Right lobe of liver (tissue), 6 donors: Measurements from ENCODE around the gene PCCA. TPM values are rescaled to one million over a fixed set of nuclear protein-coding genes. Genes with fewer than 3 reads are reported as not detected.

Experiments used
- ATAC-seq, 4 donors: fragments of 200-7000 bp; cut with Tn5 transposase; one replicate each; pipeline ENCODE4 v1.9.1; 2020; ENCODE audit warnings: mild to moderate bottlenecking in 4 of 4, moderate library complexity in 4 of 4
- DNase-seq, 3 donors: peaks; one replicate each; pipeline ENCODE4 v3.0.0-alpha.2; 2020
- H3K27ac ChIP-seq, 3 donors: fragments of 200-600 bp; one replicate each; pipeline ENCODE4 v1.8.0; 2022
- H3K27me3 ChIP-seq, 2 donors: fragments of 200-600 bp; one replicate each; pipeline ENCODE4 v1.8.0; 2022
- H3K36me3 ChIP-seq, 4 donors: fragments of 200-600 bp; sonication (generic) in 1 of 4; one replicate each; pipeline versions ENCODE4 v1.5.1 to v1.8.0; 2017 to 2022; ENCODE audit warnings: control low read depth in 1 of 4
- H3K4me1 ChIP-seq, 4 donors: fragments of 200-600 bp; sonication (generic) in 1 of 4; one replicate each; pipeline versions ENCODE4 v1.5.1 to v1.8.0; 2017 to 2022; ENCODE audit warnings: control low read depth in 1 of 4
- H3K4me3 ChIP-seq, 3 donors: fragments of 200-600 bp; one replicate each; pipeline ENCODE4 v1.8.0; 2022
- H3K9me3 ChIP-seq, 4 donors: fragments of 200-600 bp; sonication (generic) in 1 of 4; one replicate each; pipeline versions ENCODE4 v1.5.1 to v1.8.0; 2017 to 2022; ENCODE audit warnings: control low read depth in 1 of 4
- POLR2A ChIP-seq: fragments of 450-650 bp; IDR thresholded peaks from one replicate; pipeline ENCODE4 v1.6.1; 2017; ENCODE audit warnings: antibody characterized with exemption, mild to moderate bottlenecking
- WGBS: methylation state at CpG from one replicate; pipeline ENCODE4 v1.1.6; 2018; ENCODE audit warnings: low coverage, low lambda C conversion rate; ENCODE audit not compliant: insufficient coverage; ENCODE audit errors: missing lambda C conversion rate; 5-methylcytosine and 5-hydroxymethylcytosine counted together
- intact Hi-C, 2 donors: fragments of 100-400 bp; cut with DNase I; formaldehyde crosslinking; loops; one replicate each; pipeline versions ENCODE4 v1.11.2 to v1.14.1; 2022
- total RNA-seq, 6 experiments: library from RNA; depleted of rRNA in 2 of 6; stranded (reverse); fragments of >200 nt in 2 of 6; fragmentation: NEBNext Ultra II Directional in 3 of 6; extraction: Animal tissue kit (Norgen Biotek cat#: 25700) in 3 of 6; gene quantifications; one replicate each; pipeline versions ENCODE4 v1.1.0 to v1.2.4, GENCODE V29; 2016 to 2023
- TF ChIP-seq, protein P1 (sequence below), 4 donors: fragments of 200-600 bp in 3 of 4; fragments of 450-650 bp in 1 of 4; IDR thresholded peaks; one replicate each; pipeline versions ENCODE4 v1.5.1 to v1.8.0; 2016 to 2022; ENCODE audit warnings: antibody characterized with exemption in 4 of 4, mild to moderate bottlenecking in 2 of 4
- donor health status: DM: no; HTN: yes; CAD: no.
- donor health status: DM: no; HTN: no; CAD: no.
- donor health status: DM: no; HTN: no; CAD: no.
- donor health status: DM: no; HTN: yes; CAD: no.
- donor health status: DM: no; HTN: yes; CAD: no.

The PCCA gene
- total RNA-seq, 6 experiments from 2014 or later: 58.2 to 161 (median 85.2) TPM

DNA sequence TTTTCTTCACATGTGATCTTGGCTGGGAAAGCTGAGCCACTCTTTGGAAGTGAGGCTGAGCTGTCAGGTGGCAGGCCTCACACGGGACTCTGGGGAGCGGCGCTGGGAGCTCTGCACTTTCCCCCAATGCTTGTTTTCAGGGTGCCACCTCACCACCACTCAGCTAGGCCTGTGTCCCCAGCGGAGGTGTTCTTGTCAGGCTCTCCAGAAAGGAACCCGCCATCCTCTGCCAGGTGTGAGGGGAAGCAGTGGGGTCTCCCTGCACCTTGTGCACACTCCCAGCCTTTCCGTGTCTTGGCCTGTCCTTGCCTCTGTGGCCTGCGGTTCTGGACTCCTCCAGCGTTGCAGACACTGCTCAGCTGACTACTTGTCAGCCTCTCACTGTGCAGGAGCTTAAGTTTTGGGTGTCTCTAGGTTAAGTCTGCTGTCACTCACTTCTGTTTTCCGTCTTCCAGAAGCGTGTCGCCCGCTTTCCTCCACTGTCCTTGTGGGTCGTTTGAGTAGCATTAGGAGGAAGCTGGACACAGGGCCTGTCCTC, 447.8 kb downstream of the PCCA start:
- no peak for TF ChIP-seq POLR2A
- TF ChIP-seq, protein P1, sequence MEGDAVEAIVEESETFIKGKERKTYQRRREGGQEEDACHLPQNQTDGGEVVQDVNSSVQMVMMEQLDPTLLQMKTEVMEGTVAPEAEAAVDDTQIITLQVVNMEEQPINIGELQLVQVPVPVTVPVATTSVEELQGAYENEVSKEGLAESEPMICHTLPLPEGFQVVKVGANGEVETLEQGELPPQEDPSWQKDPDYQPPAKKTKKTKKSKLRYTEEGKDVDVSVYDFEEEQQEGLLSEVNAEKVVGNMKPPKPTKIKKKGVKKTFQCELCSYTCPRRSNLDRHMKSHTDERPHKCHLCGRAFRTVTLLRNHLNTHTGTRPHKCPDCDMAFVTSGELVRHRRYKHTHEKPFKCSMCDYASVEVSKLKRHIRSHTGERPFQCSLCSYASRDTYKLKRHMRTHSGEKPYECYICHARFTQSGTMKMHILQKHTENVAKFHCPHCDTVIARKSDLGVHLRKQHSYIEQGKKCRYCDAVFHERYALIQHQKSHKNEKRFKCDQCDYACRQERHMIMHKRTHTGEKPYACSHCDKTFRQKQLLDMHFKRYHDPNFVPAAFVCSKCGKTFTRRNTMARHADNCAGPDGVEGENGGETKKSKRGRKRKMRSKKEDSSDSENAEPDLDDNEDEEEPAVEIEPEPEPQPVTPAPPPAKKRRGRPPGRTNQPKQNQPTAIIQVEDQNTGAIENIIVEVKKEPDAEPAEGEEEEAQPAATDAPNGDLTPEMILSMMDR (IDR thresholded peaks at IDR 0.05): no peak
- WGBS: 87% methylated on average over 11 of the region's 13 CpGs
- ATAC-seq (no peak), DNase-seq (peak in 1 of 3 donors; percentile 42)
- Histone ChIP-seq H3K9me3 (no peaks in the 10 kb centered on the region), H3K27ac (no peak overlapping the region), H3K4me3 (no peak overlapping the region), H3K36me3 (no peaks in the 10 kb centered on the region), H3K27me3 (no peaks in the 10 kb centered on the region), H3K4me1 (peaks cover 0 to 17% (median 8%) of the 10 kb centered on the region in 4 donors)
- intact Hi-C loops: no loop called here

DNA sequence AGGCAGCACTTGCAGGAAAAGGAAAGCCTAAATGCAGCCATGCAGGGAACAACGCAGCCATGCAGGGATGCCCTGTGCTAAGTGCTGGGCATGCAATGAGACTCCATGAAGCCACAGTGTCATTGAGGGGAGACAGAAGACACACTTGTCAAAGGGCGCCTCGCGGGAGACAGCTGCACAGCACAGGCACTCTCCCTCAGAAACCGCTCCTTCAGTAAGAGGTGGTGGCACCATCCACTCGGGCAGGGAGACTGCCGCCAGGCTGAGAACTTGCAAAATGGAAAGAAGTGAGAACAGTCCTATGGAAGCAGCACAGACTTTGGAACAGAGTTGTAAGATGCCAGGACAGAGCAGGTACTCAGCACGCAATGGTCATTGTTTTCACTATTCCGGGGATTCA, 448.6 kb downstream of the PCCA start:
- Histone ChIP-seq H3K36me3 (no peaks in the 10 kb centered on the region), H3K4me3 (no peak overlapping the region), H3K27me3 (no peaks in the 10 kb centered on the region), H3K4me1 (peaks cover 0 to 17% (median 7%) of the 10 kb centered on the region in 4 donors), H3K27ac (no peak overlapping the region), H3K9me3 (no peaks in the 10 kb centered on the region)
- no peak for TF ChIP-seq POLR2A
- TF ChIP-seq, protein P1 (IDR thresholded peaks at IDR 0.05): no peak
- ATAC-seq: no peak
- peak in 1 of 3 donors; percentile 25 for DNase-seq
- intact Hi-C loops: no loop called here
- WGBS: 90% methylated on average over 5 of the region's 9 CpGs

DNA sequence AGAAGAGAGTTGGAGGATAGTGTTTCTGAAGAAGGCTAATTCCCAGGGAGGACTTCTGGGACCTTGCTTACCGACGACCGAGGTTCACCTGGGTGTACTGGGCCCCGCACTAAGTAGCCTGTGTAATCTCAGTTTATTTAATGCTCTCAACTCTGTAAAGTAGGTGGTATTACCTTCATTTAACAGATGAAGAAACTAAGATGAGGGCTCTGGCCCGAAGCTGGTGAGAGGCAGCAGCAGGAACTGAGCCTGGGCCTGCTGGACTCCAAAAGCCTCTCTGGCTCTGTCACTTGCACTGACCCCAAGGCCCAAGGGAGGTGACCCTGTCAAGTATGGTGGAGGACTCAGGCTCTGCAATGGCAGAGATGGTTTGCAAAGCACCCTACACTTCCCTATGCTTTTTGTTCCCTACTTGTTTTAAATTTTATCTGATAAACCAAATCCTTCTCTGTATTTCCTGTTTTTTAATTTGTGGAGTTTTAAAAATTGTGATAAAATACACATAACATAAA, 449.1 kb downstream of the PCCA start:
- Histone ChIP-seq H3K9me3 (no peaks in the 10 kb centered on the region), H3K27ac (no peak overlapping the region), H3K27me3 (no peaks in the 10 kb centered on the region), H3K36me3 (no peaks in the 10 kb centered on the region), H3K4me1 (peaks cover 0 to 17% (median 4%) of the 10 kb centered on the region in 4 donors), H3K4me3 (no peak overlapping the region)
- ATAC-seq: no peak
- WGBS: 96% methylated on average over 4 of the region's 5 CpGs
- TF ChIP-seq, protein P1 (IDR thresholded peaks at IDR 0.05): no peak
- TF ChIP-seq POLR2A: no peak
- DNase-seq: peak in 1 of 3 donors; percentile 33
- intact Hi-C loops: no loop called here

DNA sequence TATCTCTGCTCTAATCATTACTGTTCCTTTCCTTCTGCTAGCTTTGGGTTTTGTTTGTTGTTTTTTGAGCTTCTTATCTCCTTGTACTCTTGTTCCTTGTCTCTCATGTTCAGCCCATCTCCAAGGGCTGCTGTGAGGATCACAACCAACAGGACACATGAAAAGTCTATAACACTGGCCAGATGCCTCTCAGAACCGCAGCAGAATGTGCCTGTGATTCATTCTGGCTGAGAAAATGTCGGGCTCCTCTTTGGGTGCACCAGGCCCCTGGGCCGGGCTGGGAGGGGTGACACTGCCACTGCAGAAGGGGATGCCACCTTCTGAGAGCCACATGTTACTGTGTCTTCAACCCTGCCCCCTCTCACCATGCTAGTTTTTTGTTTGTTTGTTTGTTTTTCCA, 451.7 kb downstream of the PCCA start:
- H3K9me3 ChIP-seq: no peaks in the 10 kb centered on the region
- DNase-seq (no peak), ATAC-seq (no peak)
- no peaks in the 10 kb centered on the region for H3K36me3 ChIP-seq
- TF ChIP-seq, protein P1 (IDR thresholded peaks at IDR 0.05): no peak
- TF ChIP-seq POLR2A: no peak
- H3K27ac ChIP-seq: no peak overlapping the region
- H3K4me3 ChIP-seq: no peak overlapping the region
- no peaks in the 10 kb centered on the region for H3K27me3 ChIP-seq
- peaks cover 0 to 28% (median 7%) of the 10 kb centered on the region in 4 donors for H3K4me1 ChIP-seq
- 69% methylated on average over 3 of the region's 3 CpGs for WGBS
- intact Hi-C loops: no loop called here
